Measurements from ENCODE around the gene TBXAS1.

The TBXAS1 gene

DNA sequence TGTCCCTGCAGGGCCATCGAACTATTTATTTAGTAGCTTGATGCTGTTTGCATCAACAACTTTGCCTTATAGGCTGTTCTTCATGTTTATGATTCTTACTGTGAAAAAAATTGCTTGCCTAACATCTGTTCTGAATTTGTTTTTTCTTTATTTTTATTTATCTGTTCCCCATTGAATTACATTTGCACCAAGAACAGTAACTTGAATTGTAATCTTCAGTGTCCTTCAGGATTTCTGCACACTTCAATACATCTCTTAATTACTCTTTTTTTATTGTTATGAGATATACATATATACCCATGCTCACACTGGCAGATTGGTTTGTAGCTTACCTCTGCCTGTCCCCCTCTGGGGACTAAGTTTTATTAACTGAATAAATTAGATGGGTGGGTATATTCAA is 64.4 kb downstream of the TBXAS1 start:
- no peak for DNase-seq (ENCODE audit: low read depth)
- Histone ChIP-seq H3K9ac (ENCODE audit: low read length) (no peak overlapping the region), H3K27me3 (replicated peaks; ENCODE audit: control insufficient read depth, insufficient read depth, low read length) (peaks cover 5% of the 10 kb centered on the region), H3K4me1 (ENCODE audit: control insufficient read depth, insufficient read depth, low read length) (peaks cover 3% of the 10 kb centered on the region), H3K4me3 (ENCODE audit: low read length) (no peak overlapping the region), H3K9me3 (ENCODE audit: control insufficient read depth, low read length) (no peaks in the 10 kb centered on the region), H3K36me3 (ENCODE audit: control insufficient read depth, insufficient read depth, low read length, severe bottlenecking) (no peaks in the 10 kb centered on the region)

DNA sequence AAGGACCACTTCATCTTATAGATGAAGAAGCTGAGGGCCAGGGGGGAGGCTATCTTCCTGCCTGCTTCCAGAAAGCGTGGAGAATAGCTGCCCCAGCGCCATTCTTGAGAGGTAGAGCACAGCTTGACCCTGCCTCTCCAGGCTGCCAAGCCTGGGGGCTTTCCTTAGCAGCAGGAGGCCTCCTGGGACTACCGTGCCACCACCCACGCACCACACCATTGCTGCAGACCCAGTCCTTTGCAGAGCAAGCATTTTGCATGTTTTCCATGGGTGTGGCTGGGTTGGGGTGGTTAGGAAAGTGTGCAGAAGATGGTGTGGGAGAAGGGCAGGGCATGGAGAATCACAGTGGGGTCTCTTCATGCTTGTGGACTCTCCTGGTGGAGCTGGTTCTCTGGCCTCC is 64.9 kb downstream of the TBXAS1 start:
- H3K4me1 ChIP-seq (ENCODE audit: control insufficient read depth, insufficient read depth, low read length), result peaks cover 3% of the 10 kb centered on the region
- H3K27me3 ChIP-seq (replicated peaks; ENCODE audit: control insufficient read depth, insufficient read depth, low read length), result peaks cover 5% of the 10 kb centered on the region
- H3K9ac ChIP-seq (ENCODE audit: low read length), result no peak overlapping the region
- no peaks in the 10 kb centered on the region for H3K9me3 ChIP-seq (ENCODE audit: control insufficient read depth, low read length)
- H3K36me3 ChIP-seq (ENCODE audit: control insufficient read depth, insufficient read depth, low read length, severe bottlenecking), result no peaks in the 10 kb centered on the region
- H3K4me3 ChIP-seq (ENCODE audit: low read length), result no peak overlapping the region
- DNase-seq (ENCODE audit: low read depth), result no peak

DNA sequence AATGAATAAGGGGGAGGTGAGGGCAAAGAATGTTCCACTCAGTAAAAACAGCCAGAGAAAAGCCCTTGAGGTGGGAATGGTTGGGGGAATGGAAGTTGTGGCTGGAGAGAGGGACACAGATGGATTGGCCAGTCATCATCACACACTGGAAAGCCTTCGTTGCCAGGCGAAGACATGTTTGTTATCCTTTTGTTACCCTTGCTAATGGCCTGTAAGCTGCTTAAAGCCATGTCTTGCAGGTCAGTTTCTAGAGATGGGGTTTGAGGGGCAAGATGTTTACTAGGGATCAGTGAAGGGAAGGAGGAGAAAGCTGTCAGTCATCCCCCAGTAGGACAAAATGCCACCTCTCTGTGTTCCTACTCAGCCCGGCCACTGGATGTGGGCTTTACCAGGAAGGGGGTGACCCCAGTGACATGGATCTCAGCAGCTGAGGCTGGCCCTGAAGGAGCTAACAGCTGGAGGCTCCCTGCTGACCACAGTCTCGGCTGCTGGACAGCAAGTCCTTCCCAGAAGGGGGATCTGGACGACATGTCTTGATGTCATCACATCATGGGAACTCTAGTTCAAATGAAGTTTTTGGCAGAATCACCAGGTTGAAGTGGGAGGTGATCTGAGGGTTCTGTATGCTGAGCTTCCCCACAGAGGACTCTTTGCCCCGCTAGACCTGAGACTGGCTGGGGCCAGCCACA is 66.2 kb downstream of the TBXAS1 start:
- H3K9me3 ChIP-seq (ENCODE audit: control insufficient read depth, low read length), result no peaks in the 10 kb centered on the region
- H3K4me1 ChIP-seq (ENCODE audit: control insufficient read depth, insufficient read depth, low read length), result peaks cover 3% of the 10 kb centered on the region
- no peak overlapping the region for H3K4me3 ChIP-seq (ENCODE audit: low read length)
- no peak for DNase-seq (ENCODE audit: low read depth)
- H3K36me3 ChIP-seq (ENCODE audit: control insufficient read depth, insufficient read depth, low read length, severe bottlenecking), result no peaks in the 10 kb centered on the region
- H3K27me3 ChIP-seq (replicated peaks; ENCODE audit: control insufficient read depth, insufficient read depth, low read length), result peaks cover 5% of the 10 kb centered on the region
- no peak overlapping the region for H3K9ac ChIP-seq (ENCODE audit: low read length)

DNA sequence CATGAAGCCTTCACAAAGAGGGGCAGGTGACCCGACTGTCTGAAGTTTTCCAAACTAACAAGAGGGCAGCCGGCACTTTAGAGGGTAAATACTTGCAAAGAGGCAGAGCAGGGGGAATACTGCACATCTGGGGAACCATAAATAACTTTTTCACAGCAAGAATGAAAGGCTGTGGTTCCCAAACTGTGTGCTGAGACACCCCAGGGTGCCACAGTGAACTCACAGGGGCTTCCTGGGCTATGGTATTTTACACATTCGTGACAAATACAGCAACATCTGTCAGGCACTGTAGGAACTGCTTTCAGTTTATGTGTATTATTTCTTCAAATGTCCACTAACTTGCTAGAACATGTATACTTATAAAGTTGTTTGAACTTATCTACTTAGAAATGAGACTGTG is 67.2 kb downstream of the TBXAS1 start:
- peaks cover 5% of the 10 kb centered on the region for H3K27me3 ChIP-seq (replicated peaks; ENCODE audit: control insufficient read depth, insufficient read depth, low read length)
- DNase-seq (ENCODE audit: low read depth), result no peak
- H3K9ac ChIP-seq (ENCODE audit: low read length), result no peak overlapping the region
- H3K4me1 ChIP-seq (ENCODE audit: control insufficient read depth, insufficient read depth, low read length), result peaks cover 10% of the 10 kb centered on the region
- H3K9me3 ChIP-seq (ENCODE audit: control insufficient read depth, low read length), result no peaks in the 10 kb centered on the region
- H3K4me3 ChIP-seq (ENCODE audit: low read length), result no peak overlapping the region
- H3K36me3 ChIP-seq (ENCODE audit: control insufficient read depth, insufficient read depth, low read length, severe bottlenecking), result no peaks in the 10 kb centered on the region

- Histone ChIP-seq H3K36me3 (ENCODE audit: control insufficient read depth, insufficient read depth, low read length, severe bottlenecking) (no peaks in the 10 kb centered on the region), H3K4me1 (ENCODE audit: control insufficient read depth, insufficient read depth, low read length) (peaks cover 15% of the 10 kb centered on the region), H3K9me3 (ENCODE audit: control insufficient read depth, low read length) (no peaks in the 10 kb centered on the region), H3K4me3 (ENCODE audit: low read length) (no peak overlapping the region), H3K9ac (ENCODE audit: low read length) (no peak overlapping the region), H3K27me3 (replicated peaks; ENCODE audit: control insufficient read depth, insufficient read depth, low read length) (peaks cover 5% of the 10 kb centered on the region)
- DNase-seq (ENCODE audit: low read depth), result no peak
Measured at GRCh38 chr7:139896831-139897230, 67.8 kb downstream of the TBXAS1 start.

GRCh38 chr7:139897422-139898090 is 68.5 kb downstream of the TBXAS1 start:
- H3K36me3 ChIP-seq (ENCODE audit: control insufficient read depth, insufficient read depth, low read length, severe bottlenecking), result no peaks in the 10 kb centered on the region
- H3K4me1 ChIP-seq (ENCODE audit: control insufficient read depth, insufficient read depth, low read length), result peaks cover 15% of the 10 kb centered on the region
- H3K4me3 ChIP-seq (ENCODE audit: low read length), result no peak overlapping the region
- no peaks in the 10 kb centered on the region for H3K9me3 ChIP-seq (ENCODE audit: control insufficient read depth, low read length)
- DNase-seq (ENCODE audit: low read depth), result no peak
- peaks cover 5% of the 10 kb centered on the region for H3K27me3 ChIP-seq (replicated peaks; ENCODE audit: control insufficient read depth, insufficient read depth, low read length)
- H3K9ac ChIP-seq (ENCODE audit: low read length), result no peak overlapping the region

- H3K9me3 ChIP-seq (ENCODE audit: control insufficient read depth, low read length), result peaks cover 2% of the 10 kb centered on the region
- no peak overlapping the region for H3K4me3 ChIP-seq (ENCODE audit: low read length)
- H3K27me3 ChIP-seq (replicated peaks; ENCODE audit: control insufficient read depth, insufficient read depth, low read length), result peaks cover 5% of the 10 kb centered on the region
- DNase-seq (ENCODE audit: low read depth), result no peak
- H3K36me3 ChIP-seq (ENCODE audit: control insufficient read depth, insufficient read depth, low read length, severe bottlenecking), result no peaks in the 10 kb centered on the region
- no peak overlapping the region for H3K9ac ChIP-seq (ENCODE audit: low read length)
- peaks cover 15% of the 10 kb centered on the region for H3K4me1 ChIP-seq (ENCODE audit: control insufficient read depth, insufficient read depth, low read length)
Measured at GRCh38 chr7:139898483-139898882, 69.4 kb downstream of the TBXAS1 start.

DNA sequence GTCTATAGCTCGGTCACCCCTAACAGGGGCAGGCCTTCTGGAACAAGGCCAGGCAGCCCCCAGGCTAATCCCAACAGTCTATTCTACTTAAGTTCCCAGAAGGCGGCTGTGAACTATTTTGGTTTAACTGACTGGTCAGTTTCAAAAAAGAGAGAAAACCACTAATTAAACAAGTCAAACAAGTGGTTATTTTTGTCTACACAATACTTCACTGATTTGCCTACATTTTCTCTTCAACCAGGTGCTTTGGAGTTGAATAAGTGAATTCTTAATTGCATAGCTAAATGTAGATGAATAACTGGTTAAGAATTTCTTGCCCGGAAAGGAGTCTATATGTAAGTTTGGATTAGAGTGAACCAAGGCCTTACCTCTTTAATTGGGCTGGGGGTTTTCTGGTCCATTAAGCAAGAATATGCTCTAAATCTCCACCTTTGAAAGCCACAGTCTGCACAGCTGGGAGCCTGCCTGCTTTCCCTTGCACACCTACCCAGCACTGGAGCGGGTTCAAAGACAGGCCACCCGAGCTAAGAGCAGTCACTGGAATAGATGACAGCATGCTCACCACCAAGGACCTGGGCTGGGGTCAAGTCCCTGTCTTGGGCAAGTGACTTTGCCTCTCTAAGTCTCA is 70.4 kb downstream of the TBXAS1 start:
- H3K27me3 ChIP-seq (replicated peaks; ENCODE audit: control insufficient read depth, insufficient read depth, low read length), result peaks cover 5% of the 10 kb centered on the region
- no peak for DNase-seq (ENCODE audit: low read depth)

GRCh38 chr7:139900326-139900725 is 71.3 kb downstream of the TBXAS1 start:
- H3K36me3 ChIP-seq (ENCODE audit: control insufficient read depth, insufficient read depth, low read length, severe bottlenecking), result no peaks in the 10 kb centered on the region
- H3K9me3 ChIP-seq (ENCODE audit: control insufficient read depth, low read length), result peaks cover 2% of the 10 kb centered on the region
- peaks cover under 1% of the 10 kb centered on the region for H3K27me3 ChIP-seq (replicated peaks; ENCODE audit: control insufficient read depth, insufficient read depth, low read length)
- no peak overlapping the region for H3K9ac ChIP-seq (ENCODE audit: low read length)
- no peak for DNase-seq (ENCODE audit: low read depth)
- peaks cover 15% of the 10 kb centered on the region for H3K4me1 ChIP-seq (ENCODE audit: control insufficient read depth, insufficient read depth, low read length)
- H3K4me3 ChIP-seq (ENCODE audit: low read length), result no peak overlapping the region

More for the DNA sequence above, 70.4 kb downstream of the TBXAS1 start:
- Histone ChIP-seq H3K4me3 (ENCODE audit: low read length) (no peak overlapping the region), H3K9me3 (ENCODE audit: control insufficient read depth, low read length) (peaks cover 2% of the 10 kb centered on the region), H3K9ac (ENCODE audit: low read length) (no peak overlapping the region), H3K4me1 (ENCODE audit: control insufficient read depth, insufficient read depth, low read length) (peaks cover 15% of the 10 kb centered on the region), H3K36me3 (ENCODE audit: control insufficient read depth, insufficient read depth, low read length, severe bottlenecking) (no peaks in the 10 kb centered on the region)

- Histone ChIP-seq H3K4me1 (ENCODE audit: control insufficient read depth, insufficient read depth, low read length) (peaks cover 15% of the 10 kb centered on the region), H3K9ac (ENCODE audit: low read length) (no peak overlapping the region), H3K4me3 (ENCODE audit: low read length) (no peak overlapping the region), H3K27me3 (replicated peaks; ENCODE audit: control insufficient read depth, insufficient read depth, low read length) (no peaks in the 10 kb centered on the region), H3K36me3 (ENCODE audit: control insufficient read depth, insufficient read depth, low read length, severe bottlenecking) (no peaks in the 10 kb centered on the region), H3K9me3 (ENCODE audit: control insufficient read depth, low read length) (peaks cover 2% of the 10 kb centered on the region)
- DNase-seq (ENCODE audit: low read depth), result no peak
Measured at GRCh38 chr7:139901056-139901795, 72.2 kb downstream of the TBXAS1 start.

GRCh38 chr7:139901901-139902300 is 72.8 kb downstream of the TBXAS1 start:
- no peak overlapping the region for H3K9ac ChIP-seq (ENCODE audit: low read length)

More at GRCh38 chr7:139901901-139902300, 72.8 kb downstream of the TBXAS1 start:
- no peak for DNase-seq (ENCODE audit: low read depth)
- H3K4me3 ChIP-seq (ENCODE audit: low read length), result no peak overlapping the region
- peaks cover 15% of the 10 kb centered on the region for H3K4me1 ChIP-seq (ENCODE audit: control insufficient read depth, insufficient read depth, low read length)
- no peaks in the 10 kb centered on the region for H3K27me3 ChIP-seq (replicated peaks; ENCODE audit: control insufficient read depth, insufficient read depth, low read length)
- peaks cover 5% of the 10 kb centered on the region for H3K9me3 ChIP-seq (ENCODE audit: control insufficient read depth, low read length)
- H3K36me3 ChIP-seq (ENCODE audit: control insufficient read depth, insufficient read depth, low read length, severe bottlenecking), result no peaks in the 10 kb centered on the region

Data from adipocyte (in vitro differentiated cells).